Activated T-helper 2 cell treated with anti-CD3 and anti-CD28 coated beads, Interferon-gamma antibody, Interleukin-2, Interleukin-4, amounts not matched to agents 10 μg/mL and 5 μg/mL and 100 μg/mL, durations not matched to agents 14 hours and 24 hours and 36 hours (primary cell): ENCODE data around the gene VGF. TPM values are rescaled to one million over a fixed set of nuclear protein-coding genes. Genes with fewer than 3 reads are reported as not detected.
"Not testable (repeated sequence)": the region's sequence is repeated elsewhere in the genome, so short reads cannot be mapped to it uniquely, and the experiment has no call there.

ENCODE experiments used
- DNase-seq: peaks from one replicate; pipeline ENCODE4 v3.0.0; 2021; ENCODE audit warnings: low spot score
- H3K27ac Mint-ChIP-seq: one replicate; pipeline ENCODE4 v1.8.0; 2021; ENCODE audit warnings: mixed read lengths
- H3K27me3 Mint-ChIP-seq: one replicate; pipeline ENCODE4 v1.8.0; 2021; ENCODE audit warnings: low read depth, mixed read lengths
- H3K36me3 Mint-ChIP-seq: one replicate; pipeline ENCODE4 v1.8.0; 2021; ENCODE audit warnings: low read depth, mixed read lengths
- H3K4me1 Mint-ChIP-seq: one replicate; pipeline ENCODE4 v1.8.0; 2021; ENCODE audit warnings: low read depth, mixed read lengths
- H3K4me3 Mint-ChIP-seq: one replicate; pipeline ENCODE4 v1.8.0; 2021; ENCODE audit warnings: low read depth, mild to moderate bottlenecking, moderate library complexity, mixed read lengths
- H3K9me3 Mint-ChIP-seq: one replicate; pipeline ENCODE4 v1.8.0; 2021; ENCODE audit warnings: mixed read lengths
- intact Hi-C: fragments of 100-400 bp; cut with micrococcal nuclease; formaldehyde crosslinking; loops from one replicate; pipeline ENCODE4 v1.15.1; 2023
- total RNA-seq: library from RNA; stranded (reverse); gene quantifications from 2 replicates; pipeline ENCODE4 v1.2.3, GENCODE V29; 2022

Gene VGF
- total RNA-seq, 1 donor from 2014 or later = 0.41 TPM

DNA sequence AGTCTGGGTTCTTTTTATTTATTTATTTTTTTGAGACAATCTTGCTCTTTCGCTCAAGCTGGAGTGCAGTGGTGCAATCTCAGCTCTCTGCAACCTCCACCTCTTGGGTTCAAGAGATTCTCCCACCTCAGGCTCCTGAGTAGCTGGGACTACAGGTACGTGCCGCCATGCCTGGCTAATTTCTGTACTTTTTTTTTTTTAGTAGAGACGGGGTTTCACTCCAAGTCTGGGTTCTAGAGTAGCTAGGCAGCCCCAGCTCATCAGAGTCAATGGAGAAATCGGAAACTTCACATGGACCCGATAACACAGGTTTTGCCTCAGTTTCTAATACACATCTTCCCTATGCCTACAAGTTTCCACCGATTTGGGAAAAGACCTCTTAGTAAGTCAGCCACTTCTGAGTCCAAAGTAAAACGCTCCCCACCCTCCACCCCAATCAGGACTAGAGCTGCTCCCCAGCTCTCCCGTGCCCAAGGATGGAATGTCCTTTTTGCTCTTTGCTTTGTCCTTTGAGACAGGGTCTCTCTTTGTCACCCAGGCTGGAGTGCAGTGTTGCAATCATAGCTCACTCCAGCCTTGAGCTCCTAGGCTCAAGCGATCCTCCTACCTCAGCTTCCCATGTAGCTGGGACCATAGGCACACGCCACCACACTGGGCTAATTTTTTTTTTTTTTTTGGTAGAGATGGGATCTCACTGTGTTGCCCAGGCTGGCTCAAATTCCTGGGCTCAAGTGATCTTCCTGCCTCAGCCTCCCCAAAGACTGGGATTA lies 42.3 kb downstream of the VGF start:
- peaks cover 46% of the 10 kb centered on the region for H3K4me1 Mint-ChIP-seq
- no peak for DNase-seq
- peaks cover 45% of the 10 kb centered on the region for H3K27me3 Mint-ChIP-seq
- no peak overlapping the region for H3K27ac Mint-ChIP-seq
- no peaks in the 10 kb centered on the region for H3K36me3 Mint-ChIP-seq
- no peaks in the 10 kb centered on the region for H3K9me3 Mint-ChIP-seq
- intact Hi-C loops = no loop called here
- no peak overlapping the region for H3K4me3 Mint-ChIP-seq

DNA sequence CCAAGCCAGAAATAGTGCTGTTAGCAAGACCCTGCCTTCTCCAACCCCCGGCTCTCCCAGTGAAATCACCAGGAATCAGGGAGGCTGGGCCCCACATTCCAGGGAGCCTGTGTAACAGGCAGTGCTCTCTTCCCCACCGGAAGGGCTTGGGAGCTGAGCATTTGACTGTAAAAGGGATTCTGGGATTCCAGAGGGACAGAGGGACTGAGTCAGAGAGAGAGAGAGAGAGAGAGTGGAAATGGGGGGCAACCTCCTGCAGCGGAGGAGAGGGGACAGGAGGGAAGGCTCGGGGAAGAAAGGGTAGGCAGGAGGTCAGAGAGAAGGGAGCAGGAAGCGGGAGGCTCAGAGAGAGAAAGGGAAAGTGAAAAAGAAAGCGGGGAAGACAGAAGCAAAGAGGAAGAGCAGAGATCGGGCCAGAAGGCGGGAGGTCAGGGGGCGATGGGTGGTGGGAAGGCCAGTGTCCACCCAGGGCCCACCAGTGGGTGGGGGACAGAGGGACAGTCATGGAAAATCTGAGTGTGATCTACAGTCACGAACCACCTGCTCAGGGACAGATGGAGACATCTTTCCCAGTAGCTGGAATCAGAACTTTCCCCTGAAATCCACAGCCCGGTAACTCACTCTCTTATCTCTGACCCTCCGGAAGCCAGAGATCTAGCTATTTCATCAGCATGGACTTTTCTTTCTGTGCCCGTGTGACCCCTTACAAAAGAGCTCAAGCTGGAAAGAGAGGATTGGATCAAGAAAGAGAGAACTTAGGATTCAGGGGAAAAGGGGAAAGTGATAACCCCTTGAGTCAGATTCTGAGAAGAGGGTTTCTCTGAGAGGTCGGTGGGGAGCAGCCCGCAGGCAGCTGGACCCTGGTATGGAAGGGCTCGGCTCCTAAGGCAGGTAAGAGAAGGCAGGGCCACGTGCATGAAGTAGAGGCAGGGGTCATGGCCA lies 43.1 kb downstream of the VGF start:
- Mint-ChIP-seq H3K4me1 (peaks cover 37% of the 10 kb centered on the region), H3K4me3 (peak overlapping the region; percentile 31), H3K9me3 (no peaks in the 10 kb centered on the region), H3K27ac (no peak overlapping the region), H3K36me3 (no peaks in the 10 kb centered on the region), H3K27me3 (peaks cover 37% of the 10 kb centered on the region)
- DNase-seq = no peak
- intact Hi-C loops = no loop called here

DNA sequence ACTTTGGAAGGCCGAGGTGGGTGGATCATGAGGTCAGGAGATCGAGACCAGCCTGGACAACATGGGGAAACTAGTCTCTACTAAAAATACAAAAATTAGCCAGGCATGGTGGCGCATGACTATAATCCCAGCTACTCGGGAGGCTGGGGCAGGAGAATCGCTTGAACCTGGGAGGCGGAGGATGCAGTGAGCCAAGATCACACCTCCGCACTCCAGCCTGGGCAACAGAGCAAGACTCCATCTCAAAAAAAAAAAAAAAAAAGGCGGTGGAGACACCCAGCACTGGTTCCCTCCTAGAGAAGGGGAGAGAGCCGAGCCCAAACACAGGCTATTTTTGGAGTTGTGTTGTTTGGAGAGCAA lies 43.8 kb downstream of the VGF start:
- peaks cover 31% of the 10 kb centered on the region for H3K4me1 Mint-ChIP-seq
- H3K27me3 Mint-ChIP-seq = peaks cover 34% of the 10 kb centered on the region
- H3K4me3 Mint-ChIP-seq = peak overlapping the region; percentile 31
- H3K9me3 Mint-ChIP-seq, intact Hi-C loops, H3K27ac Mint-ChIP-seq, DNase-seq, H3K36me3 Mint-ChIP-seq: not testable (repeated sequence)

DNA sequence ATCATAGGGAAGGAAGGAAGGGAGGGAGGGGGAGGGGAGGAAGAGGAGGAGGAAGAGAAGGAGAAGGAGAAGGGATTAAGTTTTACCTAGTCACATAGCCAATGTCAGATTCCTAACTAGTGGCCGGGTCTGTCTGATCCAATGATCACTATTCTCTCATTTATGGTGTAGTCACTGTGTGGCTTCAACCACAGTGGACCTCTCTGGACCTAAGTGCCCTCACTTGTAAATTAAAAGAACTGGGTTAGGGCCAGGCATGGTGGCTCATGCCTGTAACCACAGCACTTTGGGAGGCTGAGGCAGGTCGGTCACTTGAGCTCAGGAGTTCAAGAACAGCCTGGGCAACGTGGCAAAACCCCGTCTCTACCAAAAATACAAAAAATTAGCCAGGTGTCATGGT lies 45.1 kb downstream of the VGF start:
- Mint-ChIP-seq H3K4me1 (peaks cover 21% of the 10 kb centered on the region), H3K27me3 (peaks cover 29% of the 10 kb centered on the region), H3K4me3 (no peak overlapping the region), H3K9me3 (no peaks in the 10 kb centered on the region), H3K27ac (no peak overlapping the region), H3K36me3 (no peaks in the 10 kb centered on the region)
- DNase-seq = no peak
- intact Hi-C loops = no loop called here

DNA sequence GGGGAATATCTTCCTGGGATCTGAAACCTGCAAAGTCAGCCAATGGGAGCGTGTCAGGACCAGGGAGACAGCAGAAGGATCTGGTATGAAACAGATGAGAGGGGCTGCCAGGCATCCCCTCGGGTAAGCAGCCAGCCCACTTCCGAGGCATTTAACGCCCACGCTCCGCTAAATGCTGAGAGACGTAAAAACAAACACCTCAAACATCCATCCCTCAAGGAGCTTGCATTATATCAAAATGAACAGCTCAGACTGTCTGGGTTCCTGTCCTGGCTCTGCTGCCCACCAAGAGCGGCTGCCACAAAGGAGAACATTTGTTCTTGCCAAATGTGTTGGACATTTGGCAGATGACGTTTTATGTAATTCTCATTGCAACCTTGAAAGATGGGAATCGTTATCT lies 45.5 kb downstream of the VGF start:
- no peak for DNase-seq
- H3K36me3 Mint-ChIP-seq = no peaks in the 10 kb centered on the region
- no peak overlapping the region for H3K27ac Mint-ChIP-seq
- no peaks in the 10 kb centered on the region for H3K9me3 Mint-ChIP-seq
- H3K4me3 Mint-ChIP-seq = no peak overlapping the region
- peaks cover 18% of the 10 kb centered on the region for H3K4me1 Mint-ChIP-seq
- intact Hi-C loops = no loop called here
- peaks cover 29% of the 10 kb centered on the region for H3K27me3 Mint-ChIP-seq

DNA sequence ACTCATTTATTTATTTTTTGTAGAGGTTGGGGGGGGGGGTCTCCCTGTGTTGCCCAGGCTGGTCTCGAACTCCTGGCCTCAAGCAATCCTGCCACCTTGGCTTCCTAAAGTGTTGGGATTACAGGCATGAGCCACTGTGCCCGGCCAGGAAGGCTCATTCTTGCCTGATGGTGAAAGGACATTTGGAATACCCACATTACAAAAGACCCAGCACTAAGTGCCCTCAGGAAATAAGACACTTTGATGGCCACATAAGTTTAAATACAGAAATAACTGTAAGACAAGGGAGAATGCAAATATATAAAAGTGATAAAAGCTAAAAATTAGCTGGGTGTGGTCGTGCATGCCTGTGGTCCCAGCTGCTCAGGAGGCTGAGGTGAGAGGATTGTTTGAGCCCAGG lies 46.5 kb downstream of the VGF start:
- H3K4me3 Mint-ChIP-seq = no peak overlapping the region
- H3K4me1 Mint-ChIP-seq = peaks cover 13% of the 10 kb centered on the region
- intact Hi-C loops = no loop called here
- no peaks in the 10 kb centered on the region for H3K9me3 Mint-ChIP-seq
- no peaks in the 10 kb centered on the region for H3K36me3 Mint-ChIP-seq
- H3K27ac Mint-ChIP-seq = no peak overlapping the region
- peaks cover 29% of the 10 kb centered on the region for H3K27me3 Mint-ChIP-seq
- DNase-seq = no peak

DNA sequence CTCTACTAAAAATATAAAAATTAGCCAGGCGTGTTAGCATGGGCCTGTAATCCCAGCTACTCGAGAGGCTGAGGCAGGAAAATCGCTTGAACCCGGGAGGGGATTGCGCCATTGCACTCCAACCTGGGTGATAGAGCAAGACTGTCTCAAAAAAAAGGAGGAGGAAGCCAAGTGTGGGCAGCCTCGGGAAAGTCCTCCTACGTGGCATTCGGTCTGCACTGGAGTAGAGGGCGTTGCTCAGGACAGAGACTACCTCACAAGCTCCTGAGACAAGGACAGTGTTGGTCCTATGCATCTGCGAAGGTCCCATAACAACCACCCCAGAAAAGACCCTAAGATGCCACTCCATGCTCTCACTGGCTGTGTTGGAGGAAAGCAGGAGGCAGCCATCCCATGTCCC lies 48.5 kb downstream of the VGF start:
- Mint-ChIP-seq H3K4me3 (no peak overlapping the region), H3K27me3 (peaks cover 14% of the 10 kb centered on the region), H3K4me1 (peaks cover 4% of the 10 kb centered on the region), H3K9me3 (no peaks in the 10 kb centered on the region), H3K36me3 (no peaks in the 10 kb centered on the region), H3K27ac (no peak overlapping the region)
- no peak for DNase-seq
- intact Hi-C loops = no loop called here

DNA sequence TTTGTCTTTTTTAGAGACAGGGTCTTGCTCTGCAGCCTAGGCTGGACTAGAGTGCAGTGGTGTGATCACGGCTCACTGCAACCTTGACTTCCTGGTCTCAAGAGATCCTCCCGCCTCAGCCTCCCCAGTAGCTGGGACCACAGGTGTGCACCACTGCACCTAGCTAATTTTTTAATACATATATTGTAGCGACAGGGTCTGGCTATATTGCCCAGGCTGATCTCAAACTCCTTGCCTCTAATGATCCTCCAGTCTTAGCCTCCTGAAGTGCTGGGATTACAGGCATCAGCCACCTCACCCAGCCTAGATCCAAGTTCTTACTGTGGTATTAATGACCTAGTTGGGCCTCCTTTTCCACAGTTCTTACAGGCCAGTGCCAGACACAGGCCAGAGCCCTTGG lies 50.2 kb downstream of the VGF start:
- H3K27me3 Mint-ChIP-seq = peaks cover 9% of the 10 kb centered on the region
- H3K9me3 Mint-ChIP-seq = no peaks in the 10 kb centered on the region
- DNase-seq = no peak
- intact Hi-C loops = no loop called here
- no peak overlapping the region for H3K4me3 Mint-ChIP-seq
- H3K4me1 Mint-ChIP-seq = no peaks in the 10 kb centered on the region
- no peaks in the 10 kb centered on the region for H3K36me3 Mint-ChIP-seq
- H3K27ac Mint-ChIP-seq = no peak overlapping the region

DNA sequence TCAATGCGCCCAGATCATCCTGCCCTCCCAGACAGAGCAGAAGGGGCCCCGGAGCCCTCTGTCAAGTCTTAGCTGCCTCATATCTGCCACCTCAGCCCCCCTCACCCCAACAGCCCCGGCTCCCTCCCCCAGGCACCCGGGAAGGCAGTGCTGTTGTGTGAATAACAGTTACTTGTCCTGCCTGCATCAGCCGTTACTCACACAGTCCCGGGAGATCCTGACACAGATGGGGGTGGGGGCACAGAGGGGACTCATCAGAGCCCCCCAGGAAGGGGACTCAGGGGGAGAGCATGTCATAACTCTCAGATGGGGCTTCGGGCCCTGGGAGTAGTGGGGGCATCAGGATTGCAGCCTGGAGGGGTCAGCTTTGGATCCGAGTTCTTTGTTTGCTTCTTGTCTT lies 50.9 kb downstream of the VGF start:
- Mint-ChIP-seq H3K4me1 (no peaks in the 10 kb centered on the region), H3K36me3 (no peaks in the 10 kb centered on the region), H3K9me3 (no peaks in the 10 kb centered on the region)

DNA sequence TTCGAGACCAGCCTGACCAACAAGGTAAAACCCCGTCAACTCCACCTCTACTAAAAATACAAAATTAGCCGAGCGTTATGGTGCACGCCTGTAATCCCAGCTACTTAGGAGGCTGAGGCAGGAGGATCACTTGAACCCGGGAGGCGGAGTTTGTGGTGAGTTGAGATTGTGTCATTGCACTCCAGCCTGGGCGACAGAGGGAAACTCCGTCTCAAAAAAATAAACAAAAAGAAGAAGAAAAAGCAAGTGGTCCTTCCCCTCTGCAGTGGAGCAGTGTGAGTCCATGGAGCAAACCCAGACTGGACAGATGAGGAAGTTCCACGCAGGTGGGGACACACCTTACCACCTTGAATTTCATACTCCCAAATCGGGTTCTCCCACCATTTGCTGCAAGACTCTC lies 51.5 kb downstream of the VGF start:
- intact Hi-C loops = no loop called here
- Mint-ChIP-seq H3K27me3 (peaks cover 2% of the 10 kb centered on the region), H3K36me3 (no peaks in the 10 kb centered on the region), H3K4me1 (no peaks in the 10 kb centered on the region), H3K27ac (no peak overlapping the region), H3K9me3 (no peaks in the 10 kb centered on the region), H3K4me3 (no peak overlapping the region)
- DNase-seq = no peak

More for the DNA sequence above, 50.9 kb downstream of the VGF start:
- H3K27ac Mint-ChIP-seq = no peak overlapping the region
- no peak for DNase-seq
- peaks cover 4% of the 10 kb centered on the region for H3K27me3 Mint-ChIP-seq
- H3K4me3 Mint-ChIP-seq = no peak overlapping the region
- intact Hi-C loops = no loop called here

DNA sequence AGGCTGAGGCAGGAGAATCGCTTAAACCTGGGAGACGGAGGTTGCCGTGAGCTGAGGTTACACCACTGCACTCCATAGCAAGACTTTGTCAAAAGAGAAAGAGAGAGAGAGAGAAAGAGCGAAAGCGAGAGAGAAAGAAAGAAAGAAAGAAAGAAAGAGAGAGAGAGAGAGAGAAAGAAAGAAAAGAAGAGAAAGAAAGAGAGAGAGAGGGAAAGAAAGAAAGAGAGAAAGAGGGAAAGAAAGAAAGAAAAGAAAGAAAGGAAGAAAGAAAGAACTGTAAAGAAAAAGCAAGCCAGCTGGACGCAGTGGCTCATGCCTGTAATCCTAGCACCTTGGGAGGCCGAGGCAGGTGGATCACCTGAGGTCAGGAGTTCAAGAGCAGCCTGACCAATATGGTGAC lies 52.2 kb downstream of the VGF start:
- H3K9me3 Mint-ChIP-seq, H3K27ac Mint-ChIP-seq, H3K36me3 Mint-ChIP-seq, intact Hi-C loops, H3K4me3 Mint-ChIP-seq, DNase-seq, H3K27me3 Mint-ChIP-seq, H3K4me1 Mint-ChIP-seq: not testable (repeated sequence)
